PC-3 (cell line): ENCODE measurements around the gene ARFGAP3. TPM values are rescaled to one million over a fixed set of nuclear protein-coding genes. Genes with fewer than 3 reads are reported as not detected.
A peak's percentile ranks its signal among the peaks of the same experiment; 100 is the strongest.
"Not testable (repeated sequence)": the region's sequence is repeated elsewhere in the genome, so short reads cannot be mapped to it uniquely, and the experiment has no call there.

Source experiments
- ATAC-seq: fragments of 200-7000 bp; cut with Tn5 transposase; 2 replicates; pipeline ENCODE4 v1.9.1; 2020; ENCODE audit warnings: mild to moderate bottlenecking, moderate library complexity
- BruUV-seq: library from RNA; stranded (reverse); fragments of 400-500 nt; replicated peaks from 2 replicates; lab custom pipeline; 2021; lab: Mats Ljungman, UMichigan
- CTCF ChIA-PET: fragments of 300-600 bp; sonication (Branson Sonifier 250); formaldehyde crosslinking; loops from one replicate; lab custom pipeline; 2022; ENCODE audit warnings: antibody characterized with exemption; lab: Charles Lee
- POLR2A ChIA-PET: fragments of 300-600 bp; sonication (Branson Sonifier 250); formaldehyde crosslinking; loops from one replicate; lab custom pipeline; 2022; ENCODE audit warnings: antibody characterized with exemption; ENCODE audit not compliant: unreplicated experiment; lab: Charles Lee
- DNase-seq: peaks from one replicate; pipeline ENCODE4 v3.0.0-alpha.2; 2015
- H2AFZ ChIP-seq: fragments of 300-600 bp; sonication (generic); 2 replicates; pipeline ENCODE4 v1.6.0; 2016; ENCODE audit warnings: antibody characterized with exemption, low read length
- H3F3A ChIP-seq: fragments of 300-600 bp; sonication (generic); one replicate; pipeline ENCODE4 v1.6.0; 2017; ENCODE audit warnings: antibody characterized with exemption, low read length, control low read depth, mild to moderate bottlenecking; ENCODE audit not compliant: unreplicated experiment
- H3K27ac ChIP-seq: fragments of 300-600 bp; sonication (generic); 2 replicates; pipeline ENCODE4 v1.5.1; 2016; ENCODE audit warnings: mild to moderate bottlenecking, low read length
- H3K27me3 ChIP-seq: fragments of 300-600 bp; sonication (generic); 2 replicates; pipeline ENCODE4 v1.6.1; 2016; ENCODE audit warnings: low read length, mixed read lengths
- H3K36me3 ChIP-seq: fragments of 300-600 bp; sonication (generic); 2 replicates; pipeline ENCODE4 v1.6.1; 2016; ENCODE audit warnings: low read depth, mixed run types, low read length, mixed read lengths
- H3K4me1 ChIP-seq: fragments of 300-600 bp; sonication (generic); 2 replicates; pipeline ENCODE4 v1.5.1; 2016; ENCODE audit warnings: low read length; ENCODE audit not compliant: insufficient read depth
- H3K4me2 ChIP-seq: fragments of 300-600 bp; sonication (generic); 2 replicates; pipeline ENCODE4 v1.6.0; 2016; ENCODE audit warnings: low read length
- H3K4me3 ChIP-seq: fragments of 300-600 bp; sonication (generic); 2 replicates; pipeline ENCODE4 v1.5.1; 2016; ENCODE audit warnings: mild to moderate bottlenecking, low read length, mixed read lengths
- H3K79me2 ChIP-seq: fragments of 300-600 bp; sonication (generic); 2 replicates; pipeline ENCODE4 v1.6.1; 2017; ENCODE audit warnings: low read length, mixed read lengths
- H3K9ac ChIP-seq: fragments of 300-600 bp; sonication (generic); 2 replicates; pipeline ENCODE4 v1.6.0; 2016; ENCODE audit warnings: mild to moderate bottlenecking, low read length
- H3K9me2 ChIP-seq: fragments of 300-600 bp; sonication (generic); replicated peaks from 2 replicates; pipeline ENCODE4 v1.6.1; 2016; ENCODE audit warnings: mixed run types, low read length, mixed read lengths
- H3K9me3 ChIP-seq: fragments of 300-600 bp; sonication (generic); 2 replicates; pipeline ENCODE4 v1.6.1; 2016; ENCODE audit warnings: low read length, mixed read lengths
- H4K20me1 ChIP-seq: fragments of 300-600 bp; sonication (generic); 2 replicates; pipeline ENCODE4 v1.6.1; 2016; ENCODE audit warnings: low read length, mixed read lengths
- EZH2 ChIP-seq: fragments of 300-600 bp; sonication (generic); IDR thresholded peaks from one replicate; pipeline ENCODE4 v1.6.1; 2017; ENCODE audit warnings: antibody characterized with exemption, mild to moderate bottlenecking, low read length; ENCODE audit not compliant: unreplicated experiment
- EZH2phosphoT487 ChIP-seq: fragments of 300-600 bp; sonication (generic); IDR thresholded peaks from 2 replicates; pipeline ENCODE4 v1.6.1; 2018; ENCODE audit warnings: mild to moderate bottlenecking, antibody characterized with exemption, low read length, borderline replicate concordance
- intact Hi-C: fragments of 100-400 bp; cut with micrococcal nuclease; formaldehyde crosslinking; loops from 2 replicates; pipeline ENCODE4 v1.9.0; 2023
- total RNA-seq: library from RNA; depleted of rRNA; stranded (reverse); fragments of >200 nt; gene quantifications from 2 replicates; pipeline ENCODE4 v1.2.3, GENCODE V29; 2014
- TF ChIP-seq, protein P1 (sequence below): fragments of 300-600 bp; sonication (generic); conservative IDR thresholded peaks from 2 replicates; pipeline ENCODE4 v1.5.1; 2017; ENCODE audit warnings: antibody characterized with exemption, low read depth, mild to moderate bottlenecking, low read length

Gene ARFGAP3
- total RNA-seq, 1 experiment from 2014 or later, result 19.2 TPM

DNA sequence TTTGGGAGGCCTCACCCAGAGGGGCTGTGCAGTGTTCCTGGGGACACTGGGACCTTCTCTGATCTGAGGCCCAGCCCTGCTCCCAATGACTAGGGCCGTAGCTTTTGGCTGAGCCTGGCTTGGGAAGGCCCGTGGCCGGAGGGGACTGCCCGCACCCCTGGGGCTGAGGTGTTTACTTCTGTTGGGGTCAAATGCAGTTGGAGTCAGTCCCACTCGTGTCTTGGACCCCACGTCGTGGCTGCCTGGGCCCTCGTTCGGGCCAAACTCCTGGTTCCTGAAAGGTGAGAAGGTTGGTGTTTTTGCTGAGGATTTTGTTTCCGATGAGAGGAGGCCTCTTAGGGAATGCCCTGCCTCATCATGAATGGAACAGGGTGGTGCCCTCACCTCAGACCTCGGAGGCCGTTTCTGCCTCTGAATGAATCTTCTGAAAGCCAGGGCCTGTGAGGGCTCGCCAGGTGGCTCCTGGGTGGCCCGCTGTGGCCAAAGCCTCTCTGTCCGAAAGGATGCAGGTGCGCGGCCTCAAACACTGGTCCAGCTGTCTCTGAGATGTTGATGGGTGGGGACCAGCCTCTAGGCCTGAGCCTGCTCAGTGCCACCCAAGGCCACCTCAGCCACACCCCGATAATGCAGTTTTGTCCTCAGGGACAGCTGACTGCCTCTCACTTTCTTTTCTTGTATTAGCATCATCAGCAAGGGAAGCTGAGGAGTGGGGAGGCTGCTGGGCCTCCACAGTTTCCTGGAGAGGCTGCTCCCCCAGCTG, 96.1 kb downstream of the ARFGAP3 start:
- DNase-seq (no peak), ATAC-seq (no peak)
- POLR2A ChIA-PET, result no interaction called here
- H3K9me2 ChIP-seq, result no peaks in the 10 kb centered on the region
- intact Hi-C loops, result no loop called here
- no TSS peak for BruUV-seq
- H3K27ac ChIP-seq, result no peak overlapping the region
- H3K4me2 ChIP-seq, result no peak overlapping the region
- no peaks in the 10 kb centered on the region for H3F3A ChIP-seq
- H4K20me1 ChIP-seq, result no peaks in the 10 kb centered on the region
- H3K27me3 ChIP-seq, result no peaks in the 10 kb centered on the region
- no peak overlapping the region for H3K9ac ChIP-seq
- CTCF ChIA-PET, result no interaction called here
- H3K36me3 ChIP-seq, result no peaks in the 10 kb centered on the region
- no peaks in the 10 kb centered on the region for H3K79me2 ChIP-seq
- H3K9me3 ChIP-seq, result no peaks in the 10 kb centered on the region
- no peaks in the 10 kb centered on the region; the same call in 1 of the 2 replicates for H3K4me1 ChIP-seq
- no peak overlapping the region for H2AFZ ChIP-seq
- H3K4me3 ChIP-seq, result no peak overlapping the region
- TF ChIP-seq, protein P1, sequence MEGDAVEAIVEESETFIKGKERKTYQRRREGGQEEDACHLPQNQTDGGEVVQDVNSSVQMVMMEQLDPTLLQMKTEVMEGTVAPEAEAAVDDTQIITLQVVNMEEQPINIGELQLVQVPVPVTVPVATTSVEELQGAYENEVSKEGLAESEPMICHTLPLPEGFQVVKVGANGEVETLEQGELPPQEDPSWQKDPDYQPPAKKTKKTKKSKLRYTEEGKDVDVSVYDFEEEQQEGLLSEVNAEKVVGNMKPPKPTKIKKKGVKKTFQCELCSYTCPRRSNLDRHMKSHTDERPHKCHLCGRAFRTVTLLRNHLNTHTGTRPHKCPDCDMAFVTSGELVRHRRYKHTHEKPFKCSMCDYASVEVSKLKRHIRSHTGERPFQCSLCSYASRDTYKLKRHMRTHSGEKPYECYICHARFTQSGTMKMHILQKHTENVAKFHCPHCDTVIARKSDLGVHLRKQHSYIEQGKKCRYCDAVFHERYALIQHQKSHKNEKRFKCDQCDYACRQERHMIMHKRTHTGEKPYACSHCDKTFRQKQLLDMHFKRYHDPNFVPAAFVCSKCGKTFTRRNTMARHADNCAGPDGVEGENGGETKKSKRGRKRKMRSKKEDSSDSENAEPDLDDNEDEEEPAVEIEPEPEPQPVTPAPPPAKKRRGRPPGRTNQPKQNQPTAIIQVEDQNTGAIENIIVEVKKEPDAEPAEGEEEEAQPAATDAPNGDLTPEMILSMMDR, result no peak
- TF ChIP-seq EZH2phosphoT487 (no peak), EZH2 (no peak)

DNA sequence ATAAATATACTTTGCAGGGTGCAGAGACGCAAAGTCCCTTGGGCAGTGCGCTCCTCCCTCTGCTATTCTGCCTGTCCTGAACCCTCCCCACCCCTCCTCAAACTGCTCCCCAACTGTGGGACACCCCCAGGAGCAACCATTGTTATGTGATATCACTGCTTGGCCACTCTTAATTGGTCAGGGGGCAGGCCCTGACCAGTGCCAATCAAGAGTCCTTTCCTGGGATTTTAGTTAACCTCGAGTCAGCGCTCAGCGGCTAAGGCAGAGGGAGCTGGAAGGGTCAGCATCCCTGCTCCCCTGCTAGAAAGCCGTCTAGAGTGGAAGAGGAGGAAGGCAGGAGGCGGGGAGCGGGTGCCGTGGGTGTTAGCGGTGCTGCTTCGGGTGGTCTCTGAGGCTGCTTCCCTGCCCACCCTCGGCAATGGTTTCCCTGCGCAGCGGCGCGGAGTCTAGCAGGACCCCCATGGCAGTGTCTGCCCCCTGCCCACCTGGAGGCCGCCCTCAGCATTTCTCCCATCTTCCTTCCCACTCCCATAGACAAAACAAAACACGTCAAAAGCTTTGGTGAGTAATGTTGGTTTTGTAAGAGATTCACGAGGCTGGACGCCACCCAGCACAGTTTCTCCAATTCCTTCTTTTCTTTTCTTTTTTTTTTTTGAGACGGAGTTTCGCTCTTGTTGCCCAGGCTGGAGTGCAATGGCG, 98.0 kb downstream of the ARFGAP3 start:
- peak; percentile 15 for DNase-seq

DNA sequence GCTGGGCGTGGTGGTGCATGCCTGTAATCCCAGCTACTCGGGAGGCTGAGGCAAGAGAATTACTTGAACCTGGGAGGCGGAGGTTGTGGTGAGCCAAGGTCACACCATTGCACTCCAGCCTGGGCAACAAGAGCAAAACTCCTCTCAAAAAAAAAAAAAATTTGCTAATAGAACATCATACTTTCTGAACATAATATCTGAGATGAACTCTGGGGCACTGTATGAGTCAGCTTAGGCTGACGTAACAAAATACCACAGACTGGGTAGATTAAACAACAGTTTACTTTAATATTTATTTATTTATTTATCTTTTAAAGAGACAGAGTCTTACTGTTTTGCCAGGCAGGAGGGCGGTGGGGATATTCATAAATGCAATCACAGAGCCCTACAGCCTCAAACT, 101.5 kb downstream of the ARFGAP3 start:
- not testable (repeated sequence) for H2AFZ ChIP-seq
- CTCF ChIA-PET, result interaction anchor here (0.6 kb wide), 1 partner anchor 106 kb away, joined by 4 read pairs; the partner anchor contains the start of gene CYB5R3

More for the DNA sequence above, 98.0 kb downstream of the ARFGAP3 start:
- peak; percentile 45 for ATAC-seq
- Histone ChIP-seq H3K4me2 (no peak overlapping the region), H3K27me3 (no peaks in the 10 kb centered on the region), H3K9me2 (no peaks in the 10 kb centered on the region), H3F3A (no peaks in the 10 kb centered on the region), H3K27ac (no peak overlapping the region), H3K4me3 (no peak overlapping the region), H3K4me1 (no peaks in the 10 kb centered on the region; the same call in 1 of the 2 replicates), H3K36me3 (no peaks in the 10 kb centered on the region), H4K20me1 (no peaks in the 10 kb centered on the region), H3K79me2 (no peaks in the 10 kb centered on the region), H3K9me3 (no peaks in the 10 kb centered on the region), H2AFZ (no peak overlapping the region), H3K9ac (no peak overlapping the region)
- ChIA-PET CTCF (no interaction called here), POLR2A (no interaction called here)
- TF ChIP-seq EZH2 (no peak), EZH2phosphoT487 (no peak)
- TF ChIP-seq, protein P1, result no peak
- no TSS peak for BruUV-seq
- intact Hi-C loops, result no loop called here

DNA sequence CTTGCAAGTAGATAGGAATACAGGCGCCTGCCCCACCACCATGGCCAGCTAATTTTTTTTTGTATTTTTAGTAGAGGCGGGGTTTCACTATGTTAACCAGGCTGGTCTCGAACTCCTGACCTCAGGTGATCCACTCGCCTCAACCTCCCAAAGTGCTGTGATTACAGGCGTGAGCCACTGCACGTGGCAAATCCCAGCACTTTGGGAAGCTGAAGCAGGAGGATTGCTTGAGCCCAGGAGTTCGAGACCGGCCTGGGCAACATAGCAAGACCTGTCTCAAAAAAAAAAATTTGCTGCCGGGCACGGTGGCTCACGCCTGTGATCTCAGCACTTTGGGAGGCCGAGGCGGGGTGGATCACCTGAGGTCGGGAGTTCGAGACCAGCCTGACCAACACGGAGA, 102.0 kb downstream of the ARFGAP3 start:
- H3K4me2 ChIP-seq, H3K4me1 ChIP-seq, H3K9ac ChIP-seq, H3K4me3 ChIP-seq, DNase-seq, H3K27me3 ChIP-seq, POLR2A ChIA-PET, BruUV-seq, H3F3A ChIP-seq, H3K36me3 ChIP-seq, intact Hi-C loops, H3K27ac ChIP-seq, H3K9me2 ChIP-seq, ATAC-seq, H3K79me2 ChIP-seq, H2AFZ ChIP-seq, H4K20me1 ChIP-seq, H3K9me3 ChIP-seq: not testable (repeated sequence)
- CTCF ChIA-PET, result interaction anchor here (0.6 kb wide), 1 partner anchor 106 kb away, joined by 4 read pairs; the partner anchor contains the start of gene CYB5R3

More for the DNA sequence above, 101.5 kb downstream of the ARFGAP3 start:
- ATAC-seq, result peak; percentile 43; the same call in 1 of the 2 replicates
- H3K79me2 ChIP-seq, H3K36me3 ChIP-seq, H3K9me3 ChIP-seq, H3K27me3 ChIP-seq, H3K9me2 ChIP-seq, H3F3A ChIP-seq, H3K4me3 ChIP-seq, H3K4me2 ChIP-seq, H4K20me1 ChIP-seq, intact Hi-C loops, H3K4me1 ChIP-seq, H3K9ac ChIP-seq, BruUV-seq, POLR2A ChIA-PET, H3K27ac ChIP-seq: not testable (repeated sequence)
- DNase-seq, result peak; percentile 28
